Naive B cell (primary cell): ENCODE measurements around the gene TMEM242. TPM values are rescaled to one million over a fixed set of nuclear protein-coding genes. Genes with fewer than 3 reads are reported as not detected.
"Not testable (repeated sequence)": the region's sequence is repeated elsewhere in the genome, so short reads cannot be mapped to it uniquely, and the experiment has no call there.

ENCODE experiments used
- ATAC-seq, 2 donors: fragments of 150-1000 bp; cut with Tn5 transposase; 2 replicates each; pipeline ENCODE4 v1.10.0; 2021; ENCODE audit warnings: low read depth in 2 of 2, mild to moderate bottlenecking in 2 of 2, moderate library complexity in 2 of 2
- DNase-seq: peaks from one replicate; pipeline ENCODE4 v3.0.0; 2022
- H3K27ac Mint-ChIP-seq, 6 donors: one replicate each; pipeline ENCODE4 v1.8.0; 2020 to 2022; ENCODE audit warnings: mild to moderate bottlenecking in 6 of 6, mixed read lengths in 6 of 6, moderate library complexity in 5 of 6, inconsistent platforms in 2 of 6
- H3K27me3 Mint-ChIP-seq, 3 donors: one replicate each; pipeline ENCODE4 v1.8.0; 2021 to 2022; ENCODE audit warnings: mixed read lengths in 3 of 3, mild to moderate bottlenecking in 1 of 3
- H3K36me3 Mint-ChIP-seq, 2 donors: one replicate each; pipeline ENCODE4 v1.8.0; 2020 to 2022; ENCODE audit warnings: mixed read lengths in 2 of 2, inconsistent platforms in 1 of 2, mild to moderate bottlenecking in 1 of 2
- H3K4me1 Mint-ChIP-seq, 3 donors: one replicate each; pipeline ENCODE4 v1.8.0; 2020 to 2022; ENCODE audit warnings: mixed read lengths in 3 of 3, inconsistent platforms in 1 of 3, mild to moderate bottlenecking in 1 of 3, moderate library complexity in 1 of 3
- H3K4me3 Mint-ChIP-seq, 8 donors: one replicate each; pipeline ENCODE4 v1.8.0; 2020 to 2022; ENCODE audit warnings: mild to moderate bottlenecking in 8 of 8, mixed read lengths in 8 of 8, moderate library complexity in 8 of 8, inconsistent platforms in 2 of 8
- H3K9me3 Mint-ChIP-seq, 7 donors: one replicate each; pipeline ENCODE4 v1.8.0; 2020 to 2022; ENCODE audit warnings: mixed read lengths in 7 of 7, mild to moderate bottlenecking in 5 of 7, inconsistent platforms in 2 of 7, moderate library complexity in 1 of 7
- polyA plus RNA-seq, 6 donors: library from polyadenylated mRNA; unstranded; fragments of 300-500 nt; fragmentation: Illumina TruSeq; gene quantifications; one replicate each; pipeline ENCODE4 v1.2.3, GENCODE V29; 2021; ENCODE audit warnings: low read depth in 6 of 6

TMEM242 gene
- 10 to 100 TPM in 4 of 6 donors, 1 to 10 TPM in 2; 9.3 to 18.6 (median 11.2) TPM for polyA plus RNA-seq

DNA sequence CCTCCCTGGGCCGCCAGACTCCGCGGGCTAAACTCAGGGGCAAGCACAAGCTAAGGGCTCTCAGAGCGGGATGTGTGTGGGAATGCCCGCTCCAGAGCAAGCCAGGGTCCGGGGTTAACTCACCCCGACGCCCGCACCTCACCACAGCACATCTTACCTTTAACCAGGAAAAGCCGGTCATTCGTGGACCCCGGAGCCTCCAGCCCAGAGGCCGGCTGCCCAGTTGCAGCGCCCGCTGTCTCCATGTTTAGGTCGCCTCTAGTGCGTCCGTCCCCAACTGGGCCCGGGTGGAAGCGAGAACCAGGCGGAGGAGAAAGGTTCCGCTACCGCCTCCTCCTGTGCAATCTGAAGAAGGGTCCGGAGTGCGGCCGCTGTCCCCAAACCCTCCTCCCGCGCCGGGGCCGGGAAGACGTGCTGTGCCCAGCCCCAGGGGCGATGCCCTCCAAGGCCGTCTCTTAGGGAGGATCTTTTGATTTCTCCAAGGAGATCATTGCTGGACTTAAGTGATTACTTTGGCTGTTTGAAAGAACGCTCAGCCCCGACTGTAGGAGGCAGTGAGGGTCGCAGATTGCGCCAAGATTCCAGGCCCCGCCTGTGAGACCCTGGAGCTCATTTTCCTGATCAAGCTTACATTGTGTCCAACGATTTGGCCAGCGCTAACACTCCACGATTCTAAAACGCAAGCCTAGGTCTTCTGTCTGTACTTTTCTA is at the start of gene TMEM242:
TSS of gene TMEM242 (minus strand) at position 265 of the 711 bp plus-strand sequence. CDS start at position 245, 20 bp downstream.
- ATAC-seq, result peak; percentile 90 to 93
- no peaks in the 10 kb centered on the region for H3K9me3 Mint-ChIP-seq
- peaks cover 17 to 22% (median 20%) of the 10 kb centered on the region in 3 donors for H3K4me1 Mint-ChIP-seq
- peak within 1 kb of the TSS; percentile 54 to 95 (median 88) for H3K27ac Mint-ChIP-seq
- peak within 1 kb of the TSS; percentile 92 to 97 (median 96) for H3K4me3 Mint-ChIP-seq
- peaks cover 25 to 35% (median 30%) of the 10 kb centered on the region in 3 donors for H3K27me3 Mint-ChIP-seq
- H3K36me3 Mint-ChIP-seq, result peaks cover 0 to 9% of the 10 kb centered on the region in 2 donors
- peak; percentile 84 for DNase-seq

DNA sequence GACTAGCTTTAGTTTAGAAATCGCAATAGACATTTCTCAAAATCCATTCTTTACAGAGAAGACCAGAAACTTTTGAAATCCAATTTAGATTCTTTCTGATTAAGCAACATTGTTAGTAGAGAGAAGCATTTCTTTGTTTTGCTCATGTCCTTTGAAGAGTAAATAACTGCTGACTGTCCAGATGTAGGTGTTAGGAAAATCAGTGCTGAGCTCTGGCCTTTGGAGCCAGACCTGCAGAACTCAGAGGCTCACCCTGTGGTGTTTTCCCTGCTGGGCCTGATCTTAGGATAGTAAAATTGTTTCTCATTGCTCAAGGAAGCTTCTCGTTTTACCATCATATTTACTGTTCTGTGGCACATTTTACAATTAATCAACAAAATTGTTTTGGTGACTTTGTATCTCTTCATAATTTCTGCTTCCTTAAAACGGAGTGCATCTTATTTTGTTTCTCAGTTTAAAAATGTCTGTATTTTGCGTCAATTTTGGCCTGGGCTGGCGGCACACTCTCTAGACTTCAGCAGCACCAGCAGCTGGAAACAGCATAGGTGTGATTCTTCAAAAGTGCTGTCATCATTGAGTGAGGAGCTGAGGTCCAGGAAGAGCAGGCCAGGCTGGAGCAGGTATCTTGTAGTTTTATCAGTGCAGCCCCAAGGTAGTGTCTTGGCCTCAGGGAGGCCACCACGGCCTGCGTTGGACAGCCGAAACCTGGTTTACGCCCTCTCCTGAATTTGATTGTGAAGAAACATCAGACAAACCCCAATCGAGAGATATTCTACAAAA is 49.4 kb upstream of the TMEM242 start:
- no peaks in the 10 kb centered on the region for H3K36me3 Mint-ChIP-seq
- DNase-seq (no peak), ATAC-seq (no peak)
- H3K4me3 Mint-ChIP-seq, result no peak overlapping the region
- H3K27ac Mint-ChIP-seq, result no peak overlapping the region
- H3K9me3 Mint-ChIP-seq, result peaks cover 0 to 8% (median 3%) of the 10 kb centered on the region in 7 donors
- peaks cover 25 to 32% (median 26%) of the 10 kb centered on the region in 3 donors for H3K4me1 Mint-ChIP-seq
- peaks cover 36 to 46% (median 37%) of the 10 kb centered on the region in 3 donors for H3K27me3 Mint-ChIP-seq

DNA sequence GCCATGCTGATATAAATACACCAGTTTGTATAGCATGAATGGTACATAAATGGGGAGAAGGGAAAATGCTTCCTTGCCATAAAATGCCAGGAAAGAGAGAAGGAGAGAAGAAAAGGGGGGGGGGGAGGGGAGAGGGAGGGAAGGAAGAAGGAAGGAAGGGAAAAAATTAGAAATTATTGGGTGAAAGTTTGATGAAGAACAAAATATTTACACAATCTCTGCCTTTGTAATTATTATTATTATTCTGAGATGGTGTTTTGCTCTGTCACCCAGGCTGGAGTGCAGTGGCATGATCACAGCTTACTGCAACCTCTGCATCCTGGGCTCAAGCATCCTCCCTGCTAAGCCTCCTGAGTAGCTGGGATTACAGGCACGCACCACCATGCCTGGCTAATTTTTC is 47.4 kb upstream of the TMEM242 start:
- peaks cover 28 to 37% (median 34%) of the 10 kb centered on the region in 3 donors for H3K27me3 Mint-ChIP-seq
- no peak overlapping the region for H3K4me3 Mint-ChIP-seq
- no peaks in the 10 kb centered on the region for H3K36me3 Mint-ChIP-seq
- peaks cover 19 to 26% (median 20%) of the 10 kb centered on the region in 3 donors for H3K4me1 Mint-ChIP-seq
- ATAC-seq (no peak), DNase-seq (no peak)
- H3K27ac Mint-ChIP-seq, result no peak overlapping the region
- peaks cover 0 to 8% (median 3%) of the 10 kb centered on the region in 7 donors for H3K9me3 Mint-ChIP-seq

DNA sequence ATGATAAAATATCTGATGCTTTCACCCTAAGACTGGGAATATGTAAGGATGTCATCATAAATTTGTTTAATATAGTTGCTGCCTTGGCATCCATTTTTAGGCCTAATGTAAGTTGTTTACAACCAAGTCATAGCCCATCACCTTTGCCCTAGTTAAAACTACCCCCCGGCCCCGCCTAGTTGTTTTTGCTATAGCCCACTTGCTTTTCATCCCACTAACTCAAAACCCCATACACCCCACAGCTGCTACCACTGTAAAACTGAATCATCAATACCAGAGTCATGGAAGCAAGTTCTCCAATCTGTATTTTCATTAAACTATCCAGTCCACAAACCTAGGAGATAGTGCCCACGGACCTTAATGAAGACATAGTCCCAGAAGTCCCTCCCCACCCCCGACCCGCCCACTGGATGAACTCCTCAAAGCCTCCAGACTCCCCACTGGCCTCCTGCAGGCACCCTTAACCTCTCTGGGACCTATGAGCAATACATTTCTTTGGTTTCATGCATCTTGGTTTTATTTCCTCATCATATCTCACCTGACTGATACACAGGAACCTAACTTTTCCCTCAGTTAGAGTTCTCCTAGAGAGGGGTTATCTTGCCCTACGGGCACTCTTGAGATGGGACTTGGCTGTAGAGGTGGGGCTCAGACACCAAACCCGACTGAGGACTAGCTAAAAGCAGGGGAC is 45.2 kb upstream of the TMEM242 start:
- H3K27ac Mint-ChIP-seq, result peak overlapping the region in 3 of 6 donors; percentile 8 to 90 (median 69)
- H3K4me3 Mint-ChIP-seq, result peak overlapping the region in 6 of 8 donors; percentile 15 to 68 (median 40)
- H3K36me3 Mint-ChIP-seq, result no peaks in the 10 kb centered on the region
- ATAC-seq (no peak), DNase-seq (no peak)
- H3K4me1 Mint-ChIP-seq, result peaks cover 19 to 26% (median 20%) of the 10 kb centered on the region in 3 donors
- peaks cover 0 to 8% (median 3%) of the 10 kb centered on the region in 7 donors for H3K9me3 Mint-ChIP-seq
- H3K27me3 Mint-ChIP-seq, result peaks cover 30 to 39% (median 38%) of the 10 kb centered on the region in 3 donors

DNA sequence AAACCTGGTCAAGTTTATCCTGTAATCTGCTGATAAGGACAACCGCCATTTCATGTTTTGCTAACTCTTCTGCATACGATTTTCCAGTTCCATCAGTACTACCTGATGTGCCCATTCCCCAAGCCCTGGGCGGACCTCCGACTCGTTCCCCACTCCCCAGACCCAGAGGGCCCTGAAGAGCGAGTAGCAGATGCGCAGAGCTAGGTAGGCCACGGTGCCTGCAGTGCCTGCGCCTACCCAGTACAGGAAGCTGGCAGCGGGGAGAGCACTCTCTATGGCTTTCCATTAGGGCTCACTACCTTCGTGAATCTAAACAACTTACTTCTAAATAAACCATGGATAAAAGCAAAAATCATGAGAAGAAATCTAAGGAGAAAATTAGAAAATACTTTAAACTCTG is 43.3 kb upstream of the TMEM242 start:
- no peak for ATAC-seq
- Mint-ChIP-seq H3K4me1 (peaks cover 15 to 26% (median 19%) of the 10 kb centered on the region in 3 donors), H3K4me3 (no peak overlapping the region), H3K27ac (no peak overlapping the region), H3K9me3 (peaks cover 0 to 8% (median 3%) of the 10 kb centered on the region in 7 donors), H3K27me3 (peaks cover 30 to 37% (median 35%) of the 10 kb centered on the region in 3 donors), H3K36me3 (no peaks in the 10 kb centered on the region)
- DNase-seq, result no peak

DNA sequence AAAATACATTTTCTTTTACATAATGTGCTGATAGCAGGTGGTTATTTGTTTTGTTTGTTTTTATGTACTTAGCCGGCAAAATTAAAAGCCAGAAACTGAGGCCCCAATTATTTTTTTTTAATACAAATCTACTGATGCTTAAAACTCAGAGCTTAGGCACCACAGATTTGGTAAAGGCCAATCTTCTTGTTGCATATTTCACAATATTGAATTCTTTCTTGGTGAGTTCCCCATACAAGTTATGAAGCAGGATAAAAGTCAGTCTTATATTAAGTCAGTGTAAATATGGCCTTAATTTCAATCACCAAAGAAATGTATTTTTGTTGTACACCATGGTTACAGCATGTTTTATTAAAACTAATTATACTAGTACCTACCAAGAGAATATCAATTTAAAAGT is 41.4 kb upstream of the TMEM242 start:
- no peaks in the 10 kb centered on the region for H3K36me3 Mint-ChIP-seq

DNA sequence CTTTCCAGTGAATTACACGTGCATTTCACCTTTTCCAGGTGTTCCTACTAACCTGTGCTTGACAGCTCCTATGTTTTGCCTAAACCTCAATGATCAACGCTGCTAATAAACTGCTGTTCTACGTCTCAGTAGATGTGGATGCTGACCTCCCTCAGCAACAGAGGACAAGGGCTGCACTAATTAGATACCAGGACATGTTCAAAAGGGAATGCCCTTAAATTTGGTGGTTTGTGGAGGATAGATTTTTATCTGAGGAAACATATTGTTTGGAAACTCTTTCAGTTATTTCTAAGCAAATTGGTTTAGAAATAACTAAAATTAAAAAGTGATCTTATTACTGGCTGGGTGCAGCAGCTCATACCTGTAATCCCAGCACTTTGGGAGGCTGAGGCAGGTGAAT is 38.6 kb upstream of the TMEM242 start:
- DNase-seq, result no peak

More for the DNA sequence above, 41.4 kb upstream of the TMEM242 start:
- Mint-ChIP-seq H3K27me3 (peaks cover 46 to 50% (median 46%) of the 10 kb centered on the region in 3 donors), H3K9me3 (peaks cover 0 to 8% (median 3%) of the 10 kb centered on the region in 7 donors), H3K4me3 (no peak overlapping the region), H3K27ac (no peak overlapping the region), H3K4me1 (peaks cover 11 to 18% (median 15%) of the 10 kb centered on the region in 3 donors)
- DNase-seq (no peak), ATAC-seq (no peak)

DNA sequence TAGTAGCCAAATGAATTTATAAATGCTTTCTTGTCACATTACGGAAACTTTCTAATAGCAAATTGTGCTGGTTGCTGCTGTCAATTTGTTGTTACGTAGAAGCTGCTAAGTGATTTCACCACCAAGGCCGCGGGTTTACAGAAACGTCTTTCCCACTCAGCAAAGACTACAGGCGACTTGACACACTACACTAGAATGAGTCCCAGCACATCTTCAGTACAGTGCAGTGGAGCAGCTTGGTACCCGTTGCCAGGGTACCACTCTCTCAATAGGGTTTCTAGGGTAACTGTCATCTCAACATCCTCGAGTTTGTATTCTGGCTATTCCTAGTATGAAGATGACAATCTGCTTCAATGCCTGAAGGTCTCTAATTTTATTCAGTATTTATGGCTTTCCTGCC is 35.0 kb upstream of the TMEM242 start:
- no peaks in the 10 kb centered on the region for H3K4me1 Mint-ChIP-seq

More for the DNA sequence above, 38.6 kb upstream of the TMEM242 start:
- H3K27ac Mint-ChIP-seq, result no peak overlapping the region
- no peaks in the 10 kb centered on the region for H3K9me3 Mint-ChIP-seq
- H3K4me1 Mint-ChIP-seq, result no peaks in the 10 kb centered on the region
- no peak for ATAC-seq
- H3K4me3 Mint-ChIP-seq, result no peak overlapping the region
- H3K27me3 Mint-ChIP-seq, result peaks cover 51 to 70% (median 69%) of the 10 kb centered on the region in 3 donors
- no peaks in the 10 kb centered on the region for H3K36me3 Mint-ChIP-seq

DNA sequence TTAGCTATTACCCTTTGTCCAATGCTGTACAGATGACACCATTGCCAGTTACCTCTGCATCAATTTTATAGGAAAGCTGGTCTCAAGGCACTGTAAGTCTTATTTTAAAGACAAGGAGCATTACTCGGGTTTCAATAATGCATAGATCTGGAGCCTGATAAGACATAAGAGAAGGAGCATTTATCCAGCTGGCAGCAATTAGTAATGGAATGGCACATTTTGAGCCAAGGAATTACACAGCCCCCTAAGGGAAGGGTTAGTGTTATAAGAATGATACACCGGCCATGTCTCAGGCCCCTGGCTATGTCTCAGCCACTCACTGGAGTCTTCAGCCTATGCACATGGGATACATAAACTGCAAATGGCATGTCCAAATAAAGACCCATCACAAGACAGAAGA is 23.1 kb upstream of the TMEM242 start:
- no peak for DNase-seq
- no peak overlapping the region for H3K27ac Mint-ChIP-seq
- H3K9me3 Mint-ChIP-seq, result peaks cover 5 to 19% (median 13%) of the 10 kb centered on the region in 7 donors
- peaks cover 64 to 75% (median 69%) of the 10 kb centered on the region in 3 donors for H3K27me3 Mint-ChIP-seq
- H3K36me3 Mint-ChIP-seq, result peaks cover 0 to 9% of the 10 kb centered on the region in 2 donors
- H3K4me3 Mint-ChIP-seq, result no peak overlapping the region
- no peak for ATAC-seq
- peaks cover 0 to 2% (median 0%) of the 10 kb centered on the region in 3 donors for H3K4me1 Mint-ChIP-seq

More for the DNA sequence above, 35.0 kb upstream of the TMEM242 start:
- Mint-ChIP-seq H3K4me3 (no peak overlapping the region), H3K27me3 (peaks cover 59 to 72% (median 69%) of the 10 kb centered on the region in 3 donors), H3K36me3 (peaks cover 0 to 7% of the 10 kb centered on the region in 2 donors), H3K9me3 (peaks cover 0 to 2% (median 0%) of the 10 kb centered on the region in 7 donors), H3K27ac (no peak overlapping the region)
- no peak for DNase-seq
- ATAC-seq, result no peak

DNA sequence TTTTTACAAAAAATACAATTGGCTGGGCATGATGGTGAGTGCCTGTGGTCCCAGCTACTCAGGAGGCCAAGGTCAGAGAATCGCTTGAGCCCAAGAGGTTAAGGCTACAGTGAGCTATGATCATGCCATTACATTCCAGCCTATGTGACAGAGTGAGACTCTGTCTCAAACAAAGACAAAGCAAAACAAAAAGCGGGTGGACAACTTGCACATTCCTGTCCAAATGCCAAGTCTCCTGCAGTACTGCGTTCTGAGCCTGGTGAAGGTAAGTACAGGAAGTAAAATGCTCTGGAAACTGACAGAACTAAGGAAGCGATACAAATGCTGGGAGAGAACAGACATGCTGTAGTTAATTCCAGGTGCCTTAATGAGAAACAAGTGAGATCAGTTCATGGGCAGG is 20.4 kb upstream of the TMEM242 start:
- Mint-ChIP-seq H3K9me3 (peaks cover 0 to 8% (median 2%) of the 10 kb centered on the region in 7 donors), H3K27ac (peak overlapping the region in 1 of 6 donors; percentile 16), H3K4me1 (peaks cover 3 to 7% (median 6%) of the 10 kb centered on the region in 3 donors), H3K36me3 (no peaks in the 10 kb centered on the region), H3K27me3 (peaks cover 57 to 81% (median 75%) of the 10 kb centered on the region in 3 donors), H3K4me3 (no peak overlapping the region)
- no peak for DNase-seq
- ATAC-seq, result no peak

DNA sequence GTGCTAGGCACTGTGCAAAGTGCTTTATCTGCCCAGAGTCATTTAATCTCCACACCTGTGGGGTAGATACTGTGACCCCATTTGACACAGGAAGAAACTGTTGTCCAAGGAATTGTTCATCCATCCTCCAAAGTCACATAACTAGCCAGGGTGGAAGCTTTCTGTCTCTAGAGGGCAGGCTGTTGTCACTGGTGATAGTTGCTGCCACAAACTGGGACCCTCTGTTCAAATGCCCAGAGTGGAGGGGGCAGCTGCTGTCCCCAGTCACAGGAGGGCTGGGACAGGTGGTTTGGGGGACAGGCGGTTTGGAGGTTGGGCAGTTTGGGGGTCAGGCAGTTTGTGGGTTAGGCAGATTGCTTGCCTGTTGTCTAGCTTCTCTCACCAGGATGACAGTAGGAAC is 16.1 kb upstream of the TMEM242 start:
- Mint-ChIP-seq H3K36me3 (no peaks in the 10 kb centered on the region), H3K4me3 (no peak overlapping the region), H3K9me3 (peaks cover 0 to 5% (median 0%) of the 10 kb centered on the region in 7 donors), H3K27ac (no peak overlapping the region), H3K27me3 (peaks cover 40 to 73% (median 71%) of the 10 kb centered on the region in 3 donors), H3K4me1 (peaks cover 3 to 6% (median 5%) of the 10 kb centered on the region in 3 donors)
- ATAC-seq (no peak), DNase-seq (no peak)

DNA sequence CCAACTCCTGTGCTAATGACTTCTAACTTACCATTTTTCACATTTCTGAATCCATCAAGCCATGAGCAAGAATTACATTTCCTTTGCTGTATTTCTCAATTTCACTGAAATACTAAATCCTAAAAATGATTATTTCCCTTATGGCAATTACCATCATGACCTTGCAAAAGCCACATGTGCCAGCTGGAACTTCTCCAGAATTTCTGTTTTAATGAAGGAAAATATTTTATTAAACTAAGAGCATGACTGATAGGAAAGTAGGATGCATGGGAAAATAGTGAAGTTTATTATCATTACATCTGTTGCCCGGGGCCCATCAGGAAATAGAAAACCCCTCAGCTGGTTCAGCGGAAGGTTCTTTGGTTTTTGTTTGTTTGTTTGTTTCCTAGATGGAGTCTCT is 14.4 kb upstream of the TMEM242 start:
- Mint-ChIP-seq H3K4me1 (peaks cover 5 to 9% (median 6%) of the 10 kb centered on the region in 3 donors), H3K4me3 (no peak overlapping the region), H3K27me3 (peaks cover 51 to 76% (median 70%) of the 10 kb centered on the region in 3 donors)

DNA sequence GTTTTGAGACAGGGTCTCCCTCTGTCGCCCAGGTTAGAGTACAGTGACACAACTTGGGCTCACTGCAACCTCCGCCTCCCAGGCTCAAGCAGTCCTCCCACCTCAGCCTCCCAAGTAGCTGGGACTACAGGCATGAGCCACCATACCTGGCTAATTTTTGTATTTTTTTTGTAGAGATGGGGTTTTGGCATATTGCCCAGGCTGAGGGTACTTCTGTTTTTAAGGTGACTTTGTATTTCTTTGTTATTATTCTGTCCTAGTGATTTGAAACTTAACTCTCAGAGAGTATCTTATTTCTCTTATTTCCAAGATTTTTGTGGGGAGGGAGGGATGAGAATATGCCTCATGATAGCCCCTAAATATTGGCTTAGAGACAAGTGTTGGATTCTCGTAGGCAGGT is 14.0 kb upstream of the TMEM242 start:
- not testable (repeated sequence) for DNase-seq, ATAC-seq, H3K36me3 Mint-ChIP-seq, H3K27ac Mint-ChIP-seq, H3K4me3 Mint-ChIP-seq, H3K9me3 Mint-ChIP-seq
- peaks cover 5 to 12% (median 6%) of the 10 kb centered on the region in 3 donors for H3K4me1 Mint-ChIP-seq
- peaks cover 56 to 76% (median 70%) of the 10 kb centered on the region in 3 donors for H3K27me3 Mint-ChIP-seq

More for the DNA sequence above, 14.4 kb upstream of the TMEM242 start:
- ATAC-seq (no peak), DNase-seq (no peak)
- Mint-ChIP-seq H3K27ac (no peak overlapping the region), H3K36me3 (no peaks in the 10 kb centered on the region), H3K9me3 (peaks cover 0 to 4% (median 0%) of the 10 kb centered on the region in 7 donors)
